ENCODE results near the gene BATF. TPM values are rescaled to one million over a fixed set of nuclear protein-coding genes. Genes with fewer than 3 reads are reported as not detected.

BATF gene
- total and polyA plus RNA-seq, 2 donors from 2014 or later, result 1.6 to 3.7 TPM

DNA sequence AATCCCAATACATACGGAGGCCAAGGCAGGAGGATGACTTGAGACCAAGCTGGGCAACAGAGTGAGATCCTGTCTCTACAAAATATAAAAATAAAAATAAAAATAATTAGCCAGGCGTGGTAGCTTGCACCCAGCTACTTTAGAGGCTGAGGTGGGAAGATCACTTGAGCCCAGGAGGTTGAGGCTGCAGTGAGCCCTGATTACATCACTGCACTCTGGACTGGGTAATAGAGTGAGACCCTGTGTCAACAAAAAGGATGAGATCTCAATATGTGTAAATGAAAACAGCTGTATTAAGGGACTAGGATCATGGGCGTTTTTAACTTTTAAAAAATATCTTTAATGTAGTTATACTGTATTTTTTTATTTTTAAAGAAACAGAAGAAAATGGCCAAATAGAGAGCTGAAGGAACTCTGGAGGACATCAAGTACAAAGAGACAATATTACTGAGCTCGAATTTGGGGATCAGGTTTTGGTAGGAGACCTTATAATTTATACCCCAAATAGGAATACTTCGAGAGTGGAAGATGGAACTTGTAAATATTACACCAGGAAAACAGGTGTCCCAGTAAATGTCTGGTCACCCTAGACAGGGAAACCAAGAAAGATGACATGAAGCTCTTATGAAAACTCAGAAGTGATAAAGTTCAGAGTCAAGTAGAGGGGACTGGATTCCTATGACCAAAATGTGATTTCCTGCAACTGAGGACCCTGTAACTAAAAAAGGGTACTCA, 13.1 kb downstream of the BATF start:
- Histone ChIP-seq H3K36me3 (ENCODE audit: control insufficient read depth in 2 of 3, insufficient read depth in 3 of 3, low read length in 3 of 3) (no peaks in the 10 kb centered on the region), H3K9ac (ENCODE audit: low read length in 3 of 3) (no peak overlapping the region), H3K9me3 (ENCODE audit: control insufficient read depth in 2 of 3, insufficient read depth in 1 of 3, low read length in 3 of 3) (no peaks in the 10 kb centered on the region), H3K4me3 (ENCODE audit: low read length in 3 of 3) (no peak overlapping the region), H3K27ac (ENCODE audit: low read depth in 2 of 2, low read length in 2 of 2) (no peak overlapping the region), H3K4me1 (ENCODE audit: control insufficient read depth in 2 of 3, insufficient read depth in 2 of 3, low read depth in 1 of 3, low read length in 3 of 3) (no peaks in the 10 kb centered on the region), H3K27me3 (ENCODE audit: control insufficient read depth, insufficient read depth, low read length) (no peaks in the 10 kb centered on the region)
- FAIRE-seq, result no peak
- TF ChIP-seq, protein P1, sequence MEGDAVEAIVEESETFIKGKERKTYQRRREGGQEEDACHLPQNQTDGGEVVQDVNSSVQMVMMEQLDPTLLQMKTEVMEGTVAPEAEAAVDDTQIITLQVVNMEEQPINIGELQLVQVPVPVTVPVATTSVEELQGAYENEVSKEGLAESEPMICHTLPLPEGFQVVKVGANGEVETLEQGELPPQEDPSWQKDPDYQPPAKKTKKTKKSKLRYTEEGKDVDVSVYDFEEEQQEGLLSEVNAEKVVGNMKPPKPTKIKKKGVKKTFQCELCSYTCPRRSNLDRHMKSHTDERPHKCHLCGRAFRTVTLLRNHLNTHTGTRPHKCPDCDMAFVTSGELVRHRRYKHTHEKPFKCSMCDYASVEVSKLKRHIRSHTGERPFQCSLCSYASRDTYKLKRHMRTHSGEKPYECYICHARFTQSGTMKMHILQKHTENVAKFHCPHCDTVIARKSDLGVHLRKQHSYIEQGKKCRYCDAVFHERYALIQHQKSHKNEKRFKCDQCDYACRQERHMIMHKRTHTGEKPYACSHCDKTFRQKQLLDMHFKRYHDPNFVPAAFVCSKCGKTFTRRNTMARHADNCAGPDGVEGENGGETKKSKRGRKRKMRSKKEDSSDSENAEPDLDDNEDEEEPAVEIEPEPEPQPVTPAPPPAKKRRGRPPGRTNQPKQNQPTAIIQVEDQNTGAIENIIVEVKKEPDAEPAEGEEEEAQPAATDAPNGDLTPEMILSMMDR (IDR thresholded peaks at IDR 0.05; ENCODE audit: borderline replicate concordance, extremely low read depth, insufficient read depth), result no peak
- intact Hi-C loops (cut with DNase I), result no loop called here
- no peak for DNase-seq

- no peak overlapping the region for H3K27ac ChIP-seq (ENCODE audit: low read depth in 2 of 2, low read length in 2 of 2)
- DNase-seq (no peak), FAIRE-seq (no peak)
- TF ChIP-seq, protein P1 (IDR thresholded peaks at IDR 0.05; ENCODE audit: borderline replicate concordance, extremely low read depth, insufficient read depth), result no peak
- H3K9ac ChIP-seq (ENCODE audit: low read length in 3 of 3), result no peak overlapping the region
- no peaks in the 10 kb centered on the region for H3K4me1 ChIP-seq (ENCODE audit: control insufficient read depth in 2 of 3, insufficient read depth in 2 of 3, low read depth in 1 of 3, low read length in 3 of 3)
- H3K27me3 ChIP-seq (ENCODE audit: control insufficient read depth, insufficient read depth, low read length), result no peaks in the 10 kb centered on the region
- intact Hi-C loops (cut with DNase I), result no loop called here
- H3K36me3 ChIP-seq (ENCODE audit: control insufficient read depth in 2 of 3, insufficient read depth in 3 of 3, low read length in 3 of 3), result no peaks in the 10 kb centered on the region
- H3K4me3 ChIP-seq (ENCODE audit: low read length in 3 of 3), result no peak overlapping the region
- H3K9me3 ChIP-seq (ENCODE audit: control insufficient read depth in 2 of 3, insufficient read depth in 1 of 3, low read length in 3 of 3), result no peaks in the 10 kb centered on the region
These were observed 14.8 kb downstream of the BATF start for GRCh38 chr14:75537071-75537470.

GRCh38 chr14:75539162-75539560, 16.9 kb downstream of the BATF start:
- TF ChIP-seq, protein P1 (IDR thresholded peaks at IDR 0.05; ENCODE audit: borderline replicate concordance, extremely low read depth, insufficient read depth), result no peak
- Histone ChIP-seq H3K27me3 (ENCODE audit: control insufficient read depth, insufficient read depth, low read length) (no peaks in the 10 kb centered on the region), H3K4me1 (ENCODE audit: control insufficient read depth in 2 of 3, insufficient read depth in 2 of 3, low read depth in 1 of 3, low read length in 3 of 3) (peaks cover 0 to 5% (median 0%) of the 10 kb centered on the region in 3 donors), H3K9me3 (ENCODE audit: control insufficient read depth in 2 of 3, insufficient read depth in 1 of 3, low read length in 3 of 3) (no peaks in the 10 kb centered on the region), H3K36me3 (ENCODE audit: control insufficient read depth in 2 of 3, insufficient read depth in 3 of 3, low read length in 3 of 3) (no peaks in the 10 kb centered on the region), H3K4me3 (ENCODE audit: low read length in 3 of 3) (no peak overlapping the region), H3K27ac (ENCODE audit: low read depth in 2 of 2, low read length in 2 of 2) (no peak overlapping the region), H3K9ac (ENCODE audit: low read length in 3 of 3) (no peak overlapping the region)
- DNase-seq (no peak), FAIRE-seq (no peak)
- intact Hi-C loops (cut with DNase I), result no loop called here

Measured in kidney (tissue), 14 donors.